ENCODE measurements around the gene B3GAT1. TPM values are rescaled to one million over a fixed set of nuclear protein-coding genes. Genes with fewer than 3 reads are reported as not detected.

B3GAT1 gene
- total RNA-seq, 1 donor from 2014 or later = not detected

- no peak for DNase-seq (ENCODE audit: low read depth, low spot score)
Observed at GRCh38 chr11:134441706-134442105, 29.7 kb upstream of the B3GAT1 start.

- no peak for DNase-seq (ENCODE audit: low read depth, low spot score)
Observed at GRCh38 chr11:134441281-134441680, 29.2 kb upstream of the B3GAT1 start.

GRCh38 chr11:134440851-134441250, 28.8 kb upstream of the B3GAT1 start:
- DNase-seq (ENCODE audit: low read depth, low spot score) = no peak

GRCh38 chr11:134438542-134439537, 26.8 kb upstream of the B3GAT1 start:
- DNase-seq (ENCODE audit: low read depth, low spot score) = no peak

GRCh38 chr11:134437821-134438220, 25.8 kb upstream of the B3GAT1 start:
- DNase-seq (ENCODE audit: low read depth, low spot score) = no peak

- DNase-seq (ENCODE audit: low read depth, low spot score) = no peak
Observed at GRCh38 chr11:134436781-134437180, 24.7 kb upstream of the B3GAT1 start.

- DNase-seq (ENCODE audit: low read depth, low spot score) = no peak
Observed at GRCh38 chr11:134433806-134434205, 21.8 kb upstream of the B3GAT1 start.

- DNase-seq (ENCODE audit: low read depth, low spot score) = no peak
Observed at GRCh38 chr11:134433251-134433650, 21.2 kb upstream of the B3GAT1 start.

GRCh38 chr11:134432776-134433175, 20.7 kb upstream of the B3GAT1 start:
- no peak for DNase-seq (ENCODE audit: low read depth, low spot score)

- DNase-seq (ENCODE audit: low read depth, low spot score) = no peak
Observed at GRCh38 chr11:134429106-134429505, 17.1 kb upstream of the B3GAT1 start.

- no peak for DNase-seq (ENCODE audit: low read depth, low spot score)
Observed at GRCh38 chr11:134425816-134426536, 13.9 kb upstream of the B3GAT1 start.

- DNase-seq (ENCODE audit: low read depth, low spot score) = no peak
Observed at GRCh38 chr11:134425413-134425812, 13.4 kb upstream of the B3GAT1 start.

GRCh38 chr11:134423106-134423505, 11.1 kb upstream of the B3GAT1 start:
- DNase-seq (ENCODE audit: low read depth, low spot score) = no peak

- no peak for DNase-seq (ENCODE audit: low read depth, low spot score)
Observed at GRCh38 chr11:134417871-134418840, 6.1 kb upstream of the B3GAT1 start.

- no peak for DNase-seq (ENCODE audit: low read depth, low spot score)
Observed at GRCh38 chr11:134416726-134417125, 4.7 kb upstream of the B3GAT1 start.

- no peak for DNase-seq (ENCODE audit: low read depth, low spot score)
Observed at GRCh38 chr11:134414766-134415765, 3.0 kb upstream of the B3GAT1 start.

- no peak for DNase-seq (ENCODE audit: low read depth, low spot score)
Observed at GRCh38 chr11:134413826-134414731, 2.0 kb upstream of the B3GAT1 start.

- no peak for DNase-seq (ENCODE audit: low read depth, low spot score)
Observed at GRCh38 chr11:134413043-134413825, 1.2 kb upstream of the B3GAT1 start.
